SK-N-MC (cell line): ENCODE data around the gene SPTBN2.
A peak's percentile ranks its signal among the peaks of the same experiment; 100 is the strongest.
"Not testable (repeated sequence)": the region's sequence is repeated elsewhere in the genome, so short reads cannot be mapped to it uniquely, and the experiment has no call there.

Source experiments
- DNase-seq: peaks from one replicate; pipeline ENCODE4 v3.0.0-alpha.2; 2011; ENCODE audit warnings: low read depth, low spot score
- H3K27ac ChIP-seq: fragments of 200-600 bp; sonication (generic); 2 replicates; pipeline ENCODE4 v1.5.1; 2016; ENCODE audit warnings: mixed run types
- H3K36me3 ChIP-seq: fragments of 200-600 bp; sonication (generic); 2 replicates; pipeline ENCODE4 v1.6.1; 2017; ENCODE audit warnings: antibody characterized with exemption, low read length, mixed read lengths; ENCODE audit not compliant: insufficient read depth
- H3K4me3 ChIP-seq: fragments of 200-600 bp; sonication (generic); 2 replicates; pipeline ENCODE4 v1.5.1; 2016
- H3K9ac ChIP-seq: fragments of 200-600 bp; sonication (generic); 2 replicates; pipeline ENCODE4 v1.8.0; 2017; ENCODE audit warnings: mixed run types, mixed read lengths; ENCODE audit not compliant: insufficient read length
- H3K9me3 ChIP-seq: fragments of 200-600 bp; sonication (generic); 2 replicates; pipeline ENCODE4 v1.6.1; 2017; ENCODE audit warnings: low read depth, mild to moderate bottlenecking, antibody characterized with exemption, low read length, moderate library complexity, mixed read lengths
- EZH2 ChIP-seq: fragments of 200-600 bp; sonication (generic); IDR thresholded peaks from one replicate; pipeline ENCODE4 v1.6.1; 2017; ENCODE audit warnings: antibody characterized with exemption
- FOXP2 ChIP-seq: optimal IDR thresholded peaks from 2 replicates; pipeline ENCODE3; 2011; ENCODE audit warnings: mild to moderate bottlenecking, moderate library complexity; ENCODE audit not compliant: insufficient read depth; ENCODE audit errors: extremely low read length, control extremely low read depth
- POLR2AphosphoS5 ChIP-seq: IDR thresholded peaks from 2 replicates; pipeline ENCODE4 v1.6.1; 2012; ENCODE audit warnings: mild to moderate bottlenecking, low read depth, low read length, borderline replicate concordance

SPTBN2 gene

GRCh38 chr11:66728038-66728692 lies 851 bp downstream of the SPTBN2 start:
- Histone ChIP-seq H3K9me3 (no peaks in the 10 kb centered on the region), H3K27ac (peak overlapping the region; percentile 52; the same call in 1 of the 2 replicates), H3K9ac (peak overlapping the region; percentile 82), H3K36me3 (peaks cover 3% of the 10 kb centered on the region; the same call in 1 of the 2 replicates), H3K4me3 (peak overlapping the region; percentile 81)
- TF ChIP-seq EZH2: no peak
- no peak for TF ChIP-seq FOXP2
- peak; percentile 23; the same call in 1 of the 2 replicates for TF ChIP-seq POLR2AphosphoS5
- DNase-seq: no peak

GRCh38 chr11:66727282-66728037 lies 1.6 kb downstream of the SPTBN2 start:
- Histone ChIP-seq H3K9ac (peak overlapping the region; percentile 82), H3K27ac (no peak overlapping the region), H3K36me3 (peaks cover 3% of the 10 kb centered on the region; the same call in 1 of the 2 replicates), H3K9me3 (no peaks in the 10 kb centered on the region), H3K4me3 (peak overlapping the region; percentile 81)
- TF ChIP-seq POLR2AphosphoS5 (peak; percentile 15; the same call in 1 of the 2 replicates), FOXP2 (no peak)
- no peak for DNase-seq

GRCh38 chr11:66725647-66726046 lies 3.4 kb downstream of the SPTBN2 start:
- H3K36me3 ChIP-seq: peaks cover 10% of the 10 kb centered on the region; the same call in 1 of the 2 replicates
- no peak for DNase-seq
- TF ChIP-seq EZH2 (no peak), FOXP2 (no peak), POLR2AphosphoS5 (no peak)
- 0 out of 2 replicates have a peak overlapping the region, but pooled peaks have one; percentile 29 for H3K27ac ChIP-seq
- no peaks in the 10 kb centered on the region for H3K9me3 ChIP-seq
- peak overlapping the region; percentile 33 for H3K9ac ChIP-seq
- H3K4me3 ChIP-seq: peak overlapping the region; percentile 81

GRCh38 chr11:66725114-66725513 lies 3.9 kb downstream of the SPTBN2 start:
- DNase-seq: no peak
- H3K36me3 ChIP-seq: peaks cover 15% of the 10 kb centered on the region

GRCh38 chr11:66724167-66724566 lies 4.8 kb downstream of the SPTBN2 start:
- H3K4me3 ChIP-seq, H3K27ac ChIP-seq, DNase-seq, H3K9ac ChIP-seq, H3K9me3 ChIP-seq: not testable (repeated sequence)
- peaks cover 24% of the 10 kb centered on the region for H3K36me3 ChIP-seq

More at GRCh38 chr11:66725114-66725513, 3.9 kb downstream of the SPTBN2 start:
- no peak overlapping the region for H3K27ac ChIP-seq
- no peak for TF ChIP-seq POLR2AphosphoS5
- TF ChIP-seq FOXP2: no peak
- TF ChIP-seq EZH2: no peak
- H3K9ac ChIP-seq: no peak overlapping the region
- H3K9me3 ChIP-seq: no peaks in the 10 kb centered on the region
- H3K4me3 ChIP-seq: no peak overlapping the region

GRCh38 chr11:66723693-66724092 lies 5.3 kb downstream of the SPTBN2 start:
- TF ChIP-seq EZH2 (no peak), FOXP2 (no peak), POLR2AphosphoS5 (no peak)
- H3K9ac ChIP-seq: no peak overlapping the region

GRCh38 chr11:66722745-66723651 lies 6.0 kb downstream of the SPTBN2 start:
- Histone ChIP-seq H3K4me3 (no peak overlapping the region), H3K9ac (no peak overlapping the region), H3K9me3 (no peaks in the 10 kb centered on the region), H3K36me3 (peaks cover 30% of the 10 kb centered on the region), H3K27ac (peak overlapping the region; percentile 60)
- no peak for TF ChIP-seq FOXP2
- no peak for TF ChIP-seq EZH2
- no peak for TF ChIP-seq POLR2AphosphoS5
- DNase-seq: no peak

More at GRCh38 chr11:66723693-66724092, 5.3 kb downstream of the SPTBN2 start:
- no peak overlapping the region for H3K4me3 ChIP-seq
- H3K9me3 ChIP-seq: no peaks in the 10 kb centered on the region
- H3K36me3 ChIP-seq: peaks cover 24% of the 10 kb centered on the region
- H3K27ac ChIP-seq: peak overlapping the region; percentile 60; the same call in 1 of the 2 replicates
- no peak for DNase-seq

GRCh38 chr11:66721939-66722338 lies 7.1 kb downstream of the SPTBN2 start:
- peaks cover 36% of the 10 kb centered on the region for H3K36me3 ChIP-seq
- H3K9me3 ChIP-seq: no peaks in the 10 kb centered on the region
- no peak overlapping the region for H3K9ac ChIP-seq
- no peak for DNase-seq
- H3K4me3 ChIP-seq: no peak overlapping the region
- H3K27ac ChIP-seq: no peak overlapping the region
- TF ChIP-seq FOXP2 (no peak), POLR2AphosphoS5 (no peak), EZH2 (no peak)
